CD8-positive, alpha-beta memory T cell (primary cell): ENCODE results near the gene SEMA5B. TPM values are rescaled to one million over a fixed set of nuclear protein-coding genes. Genes with fewer than 3 reads are reported as not detected.

Experiments used
- CTCF ChIA-PET: fragments of 350-600 bp; sonication (Branson Sonifier 250); formaldehyde crosslinking; loops from one replicate; lab custom pipeline; 2021; ENCODE audit warnings: antibody characterized with exemption; lab: Charles Lee
- POLR2A ChIA-PET: fragments of 350-600 bp; sonication (Branson Sonifier 250); formaldehyde crosslinking; loops from one replicate; lab custom pipeline; 2021; ENCODE audit warnings: antibody characterized with exemption; lab: Charles Lee
- DNase-seq, 5 donors: peaks; one replicate each; pipeline versions ENCODE4 v3.0.0 to v3.0.0-alpha.2; 2020 to 2022; ENCODE audit warnings: mixed read lengths in 1 of 5
- H3K27ac ChIP-seq: one replicate; pipeline ENCODE4 v1.7.0; 2013; ENCODE audit warnings: low read depth, mild to moderate bottlenecking, low read length, moderate library complexity
- H3K27me3 ChIP-seq: 2 replicates; pipeline ENCODE4 v1.7.0; 2013; ENCODE audit warnings: low read length, mild to moderate bottlenecking; ENCODE audit not compliant: insufficient read depth, poor library complexity, severe bottlenecking
- H3K36me3 ChIP-seq: 2 replicates; pipeline ENCODE4 v1.7.0; 2013; ENCODE audit warnings: mild to moderate bottlenecking, low read length, moderate library complexity; ENCODE audit not compliant: insufficient read depth
- H3K4me1 ChIP-seq: 2 replicates; pipeline ENCODE4 v1.7.0; 2013; ENCODE audit warnings: mild to moderate bottlenecking, low read length, moderate library complexity; ENCODE audit not compliant: insufficient read depth
- H3K4me3 ChIP-seq: 2 replicates; pipeline ENCODE4 v1.7.0; 2013; ENCODE audit warnings: mild to moderate bottlenecking, low read length
- H3K9me3 ChIP-seq: 2 replicates; pipeline ENCODE4 v1.7.0; 2013; ENCODE audit warnings: mild to moderate bottlenecking, low read length
- H3K27ac Mint-ChIP-seq, 8 donors: one replicate each; pipeline ENCODE4 v1.8.0; 2020 to 2021; ENCODE audit warnings: mixed read lengths in 8 of 8, mild to moderate bottlenecking in 6 of 8, inconsistent platforms in 3 of 8, moderate library complexity in 3 of 8
- H3K27me3 Mint-ChIP-seq, 2 donors: one replicate each; pipeline ENCODE4 v1.8.0; 2020 to 2021; ENCODE audit warnings: mixed read lengths in 2 of 2, mild to moderate bottlenecking in 1 of 2, moderate library complexity in 1 of 2
- H3K36me3 Mint-ChIP-seq, 3 donors: one replicate each; pipeline ENCODE4 v1.8.0; 2020 to 2021; ENCODE audit warnings: mixed read lengths in 3 of 3, inconsistent platforms in 1 of 3, mild to moderate bottlenecking in 1 of 3
- H3K4me1 Mint-ChIP-seq, 3 donors: one replicate each; pipeline ENCODE4 v1.8.0; 2020 to 2021; ENCODE audit warnings: mixed read lengths in 3 of 3, inconsistent platforms in 1 of 3, mild to moderate bottlenecking in 1 of 3
- H3K4me3 Mint-ChIP-seq, 7 donors: one replicate each; pipeline ENCODE4 v1.8.0; 2020 to 2021; ENCODE audit warnings: mixed read lengths in 7 of 7, mild to moderate bottlenecking in 6 of 7, moderate library complexity in 4 of 7, inconsistent platforms in 2 of 7
- H3K9me3 Mint-ChIP-seq, 5 donors: one replicate each; pipeline ENCODE4 v1.8.0; 2020 to 2022; ENCODE audit warnings: mixed read lengths in 5 of 5, mild to moderate bottlenecking in 3 of 5, moderate library complexity in 2 of 5, inconsistent platforms in 1 of 5
- polyA plus RNA-seq: library from polyadenylated mRNA; unstranded; fragments of 300-500 nt; fragmentation: Illumina TruSeq; gene quantifications from one replicate; pipeline ENCODE4 v1.2.3, GENCODE V29; 2021
- total RNA-seq, 2 experiments: library from RNA; stranded (reverse); gene quantifications; one replicate each; pipeline ENCODE4 v1.2.3, GENCODE V29; 2021

Gene SEMA5B
- total and polyA plus RNA-seq, 3 experiments from 2014 or later = not detected

DNA sequence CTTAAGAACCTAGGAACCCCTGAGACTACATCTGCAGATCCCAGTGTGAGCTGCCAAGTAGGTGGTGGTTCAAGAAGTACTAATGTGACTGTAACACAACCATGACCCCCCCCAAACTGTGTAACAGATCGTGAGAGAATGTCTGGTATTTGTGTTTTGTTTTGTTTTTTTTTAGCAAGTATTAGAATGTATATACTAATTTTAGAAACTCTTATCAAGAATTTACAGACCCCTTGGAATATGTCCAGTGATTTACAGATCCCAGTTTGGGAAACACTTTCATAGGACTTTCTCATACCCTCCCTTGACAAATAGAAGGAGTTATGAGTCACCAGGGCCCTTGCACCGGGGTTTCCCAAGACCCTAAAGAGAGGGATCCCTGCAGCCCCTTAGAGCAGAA lies 79.8 kb downstream of the SEMA5B start:
- no peak for DNase-seq
- POLR2A ChIA-PET = no interaction called here
- Histone ChIP-seq H3K4me1 (no peaks in the 10 kb centered on the region), H3K36me3 (no peaks in the 10 kb centered on the region), H3K27ac (no peak overlapping the region), H3K4me3 (no peak overlapping the region), H3K27me3 (no peaks in the 10 kb centered on the region), H3K9me3 (no peaks in the 10 kb centered on the region)
- peaks cover 0 to 8% of the 10 kb centered on the region in 2 donors for H3K27me3 Mint-ChIP-seq
- peaks cover 0 to 3% (median 0%) of the 10 kb centered on the region in 3 donors for H3K4me1 Mint-ChIP-seq
- H3K36me3 Mint-ChIP-seq = no peaks in the 10 kb centered on the region
- H3K4me3 Mint-ChIP-seq = no peak overlapping the region
- CTCF ChIA-PET = no interaction called here
- H3K27ac Mint-ChIP-seq = no peak overlapping the region
- no peaks in the 10 kb centered on the region for H3K9me3 Mint-ChIP-seq

DNA sequence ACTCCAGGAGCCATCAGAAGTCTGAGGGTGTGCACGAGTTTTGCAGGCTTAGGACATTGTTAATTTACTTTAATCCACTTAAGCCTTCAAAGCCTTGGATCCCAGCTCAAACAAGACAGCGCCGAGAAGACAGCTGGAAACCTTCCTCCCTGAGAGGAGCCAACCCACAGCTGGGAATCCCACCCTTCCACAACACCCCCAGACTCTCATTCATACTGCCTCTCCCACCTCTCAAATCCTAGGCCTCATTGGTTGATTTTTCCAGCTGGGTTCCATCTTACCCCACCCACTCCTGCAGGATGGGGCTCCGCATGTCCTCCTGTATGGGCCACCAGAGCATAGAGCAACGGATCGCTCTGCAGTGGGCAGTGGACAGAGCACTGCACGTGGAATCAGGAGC lies 80.4 kb downstream of the SEMA5B start:
- no peaks in the 10 kb centered on the region for H3K36me3 ChIP-seq
- no peaks in the 10 kb centered on the region for H3K4me1 ChIP-seq
- ChIA-PET POLR2A (no interaction called here), CTCF (no interaction called here)
- peaks cover 0 to 8% of the 10 kb centered on the region in 2 donors for H3K27me3 Mint-ChIP-seq
- no peak overlapping the region for H3K4me3 ChIP-seq
- no peak overlapping the region for H3K27ac ChIP-seq
- H3K4me1 Mint-ChIP-seq = peaks cover 0 to 3% (median 1%) of the 10 kb centered on the region in 3 donors
- no peaks in the 10 kb centered on the region for H3K36me3 Mint-ChIP-seq
- no peak overlapping the region for H3K27ac Mint-ChIP-seq
- no peaks in the 10 kb centered on the region for H3K9me3 ChIP-seq
- DNase-seq = no peak
- no peaks in the 10 kb centered on the region for H3K9me3 Mint-ChIP-seq
- no peak overlapping the region for H3K4me3 Mint-ChIP-seq
- no peaks in the 10 kb centered on the region for H3K27me3 ChIP-seq

- Mint-ChIP-seq H3K9me3 (no peaks in the 10 kb centered on the region), H3K27ac (peak overlapping the region in 2 of 8 donors; percentile 27 to 57), H3K4me3 (no peak overlapping the region), H3K36me3 (no peaks in the 10 kb centered on the region), H3K27me3 (peaks cover 0 to 8% of the 10 kb centered on the region in 2 donors), H3K4me1 (peaks cover 6 to 10% (median 7%) of the 10 kb centered on the region in 3 donors)
- no peaks in the 10 kb centered on the region for H3K36me3 ChIP-seq
- no peaks in the 10 kb centered on the region for H3K9me3 ChIP-seq
- CTCF ChIA-PET = no interaction called here
- no peaks in the 10 kb centered on the region for H3K27me3 ChIP-seq
- H3K27ac ChIP-seq = no peak overlapping the region
- POLR2A ChIA-PET = no interaction called here
- no peak for DNase-seq
- no peak overlapping the region for H3K4me3 ChIP-seq
- peaks cover 6% of the 10 kb centered on the region for H3K4me1 ChIP-seq
These were observed 81.4 kb downstream of the SEMA5B start for GRCh38 chr3:122946185-122946584.

GRCh38 chr3:122945230-122945629 lies 82.3 kb downstream of the SEMA5B start:
- Histone ChIP-seq H3K9me3 (no peaks in the 10 kb centered on the region), H3K4me3 (no peak overlapping the region), H3K36me3 (no peaks in the 10 kb centered on the region), H3K27ac (no peak overlapping the region), H3K4me1 (peaks cover 11% of the 10 kb centered on the region), H3K27me3 (peaks cover 5% of the 10 kb centered on the region)
- peaks cover 2 to 8% of the 10 kb centered on the region in 2 donors for H3K27me3 Mint-ChIP-seq
- no peaks in the 10 kb centered on the region for H3K9me3 Mint-ChIP-seq
- no peak overlapping the region for H3K4me3 Mint-ChIP-seq
- ChIA-PET CTCF (no interaction called here), POLR2A (no interaction called here)
- no peaks in the 10 kb centered on the region for H3K36me3 Mint-ChIP-seq
- DNase-seq = no peak
- no peak overlapping the region for H3K27ac Mint-ChIP-seq
- peaks cover 15 to 17% (median 16%) of the 10 kb centered on the region in 3 donors for H3K4me1 Mint-ChIP-seq

DNA sequence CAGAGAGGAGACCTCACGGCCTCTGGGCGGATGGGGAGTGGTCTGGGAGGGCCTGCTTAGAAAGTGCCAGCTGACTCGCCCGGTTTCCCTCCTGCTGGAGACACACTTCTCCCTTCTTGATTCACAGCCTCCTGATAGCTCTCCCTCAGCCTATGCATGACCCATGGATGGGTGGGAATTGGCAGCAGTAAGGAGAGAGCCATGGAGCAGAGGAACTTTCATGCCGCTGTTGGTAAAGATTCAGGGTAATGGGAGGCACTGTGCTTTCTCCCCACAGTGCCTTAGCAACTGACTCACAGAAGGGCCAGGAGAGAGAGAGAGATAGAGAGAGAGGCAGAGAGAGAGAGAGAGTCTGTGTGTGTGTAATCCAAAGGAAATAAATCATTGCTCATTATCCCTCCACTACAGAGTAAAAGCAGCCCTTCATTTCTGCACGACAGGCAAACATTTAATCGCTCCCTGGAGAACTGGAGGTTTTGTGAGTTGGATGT lies 82.8 kb downstream of the SEMA5B start:
- H3K4me1 Mint-ChIP-seq = peaks cover 19 to 22% (median 19%) of the 10 kb centered on the region in 3 donors
- Histone ChIP-seq H3K4me3 (no peak overlapping the region), H3K9me3 (no peaks in the 10 kb centered on the region), H3K4me1 (peaks cover 11% of the 10 kb centered on the region), H3K27ac (no peak overlapping the region), H3K27me3 (peaks cover 5% of the 10 kb centered on the region), H3K36me3 (no peaks in the 10 kb centered on the region)
- H3K4me3 Mint-ChIP-seq = no peak overlapping the region
- H3K9me3 Mint-ChIP-seq = no peaks in the 10 kb centered on the region
- H3K27ac Mint-ChIP-seq = no peak overlapping the region
- no peaks in the 10 kb centered on the region for H3K36me3 Mint-ChIP-seq
- CTCF ChIA-PET = interaction anchor here (1.4 kb wide), 1 partner anchor 14 kb away, joined by 3 read pairs; no protein-coding TSS in a partner anchor
- POLR2A ChIA-PET = no interaction called here
- no peak for DNase-seq
- H3K27me3 Mint-ChIP-seq = peaks cover 3 to 8% of the 10 kb centered on the region in 2 donors

GRCh38 chr3:122943828-122944190 lies 83.8 kb downstream of the SEMA5B start:
- Mint-ChIP-seq H3K27me3 (peaks cover 3 to 8% of the 10 kb centered on the region in 2 donors), H3K4me3 (no peak overlapping the region), H3K9me3 (no peaks in the 10 kb centered on the region), H3K36me3 (no peaks in the 10 kb centered on the region), H3K27ac (no peak overlapping the region), H3K4me1 (peaks cover 19 to 22% (median 19%) of the 10 kb centered on the region in 3 donors)
- Histone ChIP-seq H3K36me3 (no peaks in the 10 kb centered on the region), H3K27ac (no peak overlapping the region), H3K4me3 (no peak overlapping the region), H3K27me3 (peaks cover 5% of the 10 kb centered on the region), H3K4me1 (peaks cover 11% of the 10 kb centered on the region), H3K9me3 (no peaks in the 10 kb centered on the region)
- CTCF ChIA-PET = interaction anchor here (1.4 kb wide), 1 partner anchor 15 kb away, joined by 3 read pairs; no protein-coding TSS in a partner anchor
- no peak for DNase-seq
- POLR2A ChIA-PET = no interaction called here

- CTCF ChIA-PET = interaction anchor here (1.4 kb wide), 1 partner anchor 16 kb away, joined by 3 read pairs; no protein-coding TSS in a partner anchor
- Histone ChIP-seq H3K4me3 (no peak overlapping the region), H3K36me3 (no peaks in the 10 kb centered on the region), H3K4me1 (peaks cover 11% of the 10 kb centered on the region), H3K9me3 (no peaks in the 10 kb centered on the region), H3K27me3 (peaks cover 5% of the 10 kb centered on the region), H3K27ac (no peak overlapping the region)
- H3K4me1 Mint-ChIP-seq = peaks cover 19 to 22% (median 19%) of the 10 kb centered on the region in 3 donors
- H3K27ac Mint-ChIP-seq = no peak overlapping the region
- no peaks in the 10 kb centered on the region for H3K9me3 Mint-ChIP-seq
- POLR2A ChIA-PET = no interaction called here
- H3K36me3 Mint-ChIP-seq = no peaks in the 10 kb centered on the region
- no peak for DNase-seq
- peaks cover 5 to 8% of the 10 kb centered on the region in 2 donors for H3K27me3 Mint-ChIP-seq
- no peak overlapping the region for H3K4me3 Mint-ChIP-seq
These were observed 84.4 kb downstream of the SEMA5B start for GRCh38 chr3:122942937-122943827.

GRCh38 chr3:122942239-122942638 lies 85.3 kb downstream of the SEMA5B start:
- Histone ChIP-seq H3K27ac (no peak overlapping the region), H3K4me1 (peaks cover 11% of the 10 kb centered on the region), H3K4me3 (no peak overlapping the region), H3K27me3 (peaks cover 5% of the 10 kb centered on the region), H3K9me3 (no peaks in the 10 kb centered on the region), H3K36me3 (no peaks in the 10 kb centered on the region)
- no peak overlapping the region for H3K27ac Mint-ChIP-seq
- H3K9me3 Mint-ChIP-seq = no peaks in the 10 kb centered on the region
- peaks cover 19 to 22% (median 22%) of the 10 kb centered on the region in 3 donors for H3K4me1 Mint-ChIP-seq
- DNase-seq = no peak
- CTCF ChIA-PET = no interaction called here
- H3K27me3 Mint-ChIP-seq = peaks cover 8 to 9% of the 10 kb centered on the region in 2 donors
- POLR2A ChIA-PET = no interaction called here
- H3K4me3 Mint-ChIP-seq = no peak overlapping the region
- no peaks in the 10 kb centered on the region for H3K36me3 Mint-ChIP-seq
